SH-SY5Y (cell line): ENCODE data around the gene NELL2.

Source experiments
- GATA2 ChIP-seq: IDR thresholded peaks from 2 replicates; pipeline ENCODE4 v1.6.1; 2011; ENCODE audit warnings: mild to moderate bottlenecking, low read depth, low read length
- GATA3 ChIP-seq: IDR thresholded peaks from 2 replicates; pipeline ENCODE4 v1.6.1; 2011; ENCODE audit warnings: low read depth, mild to moderate bottlenecking, low read length, moderate library complexity

- TF ChIP-seq GATA2 (no peak), GATA3 (no peak)
Observed at GRCh38 chr12:44525806-44526654, 350.1 kb downstream of the NELL2 start.
